T-helper 9 cell (primary cell): ENCODE data around the gene TRIM52.

Experiments
- DNase-seq: peaks from one replicate; pipeline ENCODE4 v3.0.0-alpha.2; 2020

TRIM52 gene

GRCh38 chr5:181255836-181256578, 4.9 kb downstream of the TRIM52 start:
- DNase-seq: no peak

- DNase-seq: no peak
Measured at GRCh38 chr5:181255276-181255675, 5.7 kb downstream of the TRIM52 start.

- DNase-seq: no peak
Measured at GRCh38 chr5:181248277-181248676, 12.7 kb downstream of the TRIM52 start.

GRCh38 chr5:181246276-181247049, 14.5 kb downstream of the TRIM52 start:
- DNase-seq: peak; percentile 62

GRCh38 chr5:181245427-181246275, 15.3 kb downstream of the TRIM52 start:
- no peak for DNase-seq

GRCh38 chr5:181243564-181244343, 17.2 kb downstream of the TRIM52 start, which contains the start of gene RACK1:
Gene RACK1, minus strand, starts transcription at chr5:181243906. Its CDS starts 106 bp downstream, at chr5:181243800.
- DNase-seq: peak; percentile 84

- no peak for DNase-seq
Measured at GRCh38 chr5:181243018-181243563, 17.9 kb downstream of the TRIM52 start.

DNA sequence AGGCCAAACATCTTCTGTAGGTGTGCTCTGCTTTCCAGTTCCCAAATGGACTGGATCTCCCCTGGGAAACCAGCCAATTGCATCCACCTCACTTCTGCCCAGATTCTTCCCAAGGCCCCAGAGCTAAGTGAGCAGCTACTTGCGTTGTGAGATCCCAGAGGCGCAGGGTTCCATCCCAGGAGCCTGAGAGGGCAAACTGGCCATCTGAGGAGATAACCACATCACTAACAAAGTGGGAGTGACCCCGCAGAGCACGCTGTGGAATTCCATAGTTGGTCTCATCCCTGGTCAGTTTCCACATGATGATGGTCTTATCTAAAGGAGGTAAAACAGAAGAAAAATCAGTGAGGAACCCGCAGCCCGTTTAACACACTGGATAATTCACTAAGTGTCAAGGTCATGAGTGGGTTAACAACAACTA, 18.9 kb downstream of the TRIM52 start:
- no peak for DNase-seq

GRCh38 chr5:181241393-181241975, 19.5 kb downstream of the TRIM52 start:
- DNase-seq: no peak

DNA sequence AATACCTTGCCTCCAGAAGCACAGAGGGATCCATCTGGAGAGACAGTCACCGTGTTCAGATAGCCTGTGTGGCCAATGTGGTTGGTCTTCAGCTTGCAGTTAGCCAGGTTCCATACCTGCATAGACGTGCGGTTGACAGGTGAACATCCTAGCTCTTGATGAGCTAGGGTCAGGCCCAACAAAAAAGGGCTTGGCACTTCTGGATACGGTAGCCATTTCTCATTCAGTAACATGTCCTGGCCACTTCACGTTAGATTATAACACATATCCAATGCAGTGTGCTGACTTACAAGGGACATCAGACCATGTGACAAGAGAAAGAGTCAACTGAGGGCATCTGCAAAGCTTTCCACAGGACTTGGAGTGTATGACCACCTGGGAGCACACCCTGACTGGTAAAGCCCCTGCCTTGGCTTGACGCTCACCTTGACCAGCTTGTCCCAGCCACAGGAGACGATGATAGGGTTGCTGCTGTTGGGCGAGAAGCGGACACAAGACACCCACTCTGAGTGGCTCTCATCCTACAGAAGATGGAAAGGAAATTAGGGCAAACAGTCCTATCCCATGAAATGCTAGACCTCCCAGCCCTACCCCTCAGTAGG, 21.8 kb downstream of the TRIM52 start:
- no peak for DNase-seq

GRCh38 chr5:181237729-181238385, 23.1 kb downstream of the TRIM52 start:
- no peak for DNase-seq

DNA sequence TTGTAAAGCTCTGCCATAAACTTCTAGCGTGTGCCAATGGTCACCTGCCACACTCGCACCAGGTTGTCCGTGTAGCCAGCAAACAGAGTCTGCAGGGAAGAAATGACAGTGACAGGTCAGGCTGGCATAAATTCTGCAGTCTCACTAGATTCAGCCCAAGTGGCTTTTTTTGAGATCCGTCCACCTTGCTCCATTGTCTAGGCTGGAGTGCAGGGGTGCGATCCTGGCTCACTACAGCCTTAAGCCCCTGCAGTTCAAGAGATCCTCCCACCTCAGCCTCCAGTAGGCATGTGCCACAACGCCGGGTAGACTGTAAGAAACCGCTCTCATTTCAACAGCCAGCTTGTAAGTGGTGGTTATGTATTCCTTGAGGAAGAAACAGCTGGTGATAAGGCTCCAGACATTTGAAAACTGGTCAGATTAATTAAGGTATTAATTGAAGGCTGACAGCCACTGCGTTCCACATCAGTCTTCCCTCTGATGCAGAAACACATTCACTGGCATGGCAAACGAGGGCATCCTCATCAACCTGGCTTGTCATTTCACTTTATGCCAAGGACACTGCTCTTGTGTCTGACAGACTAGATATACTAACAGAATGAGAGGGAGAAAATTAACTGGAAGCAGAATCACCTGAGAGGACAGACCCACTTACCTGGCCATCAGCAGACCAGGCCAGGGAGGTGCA, 23.8 kb downstream of the TRIM52 start:
- DNase-seq: no peak

DNA sequence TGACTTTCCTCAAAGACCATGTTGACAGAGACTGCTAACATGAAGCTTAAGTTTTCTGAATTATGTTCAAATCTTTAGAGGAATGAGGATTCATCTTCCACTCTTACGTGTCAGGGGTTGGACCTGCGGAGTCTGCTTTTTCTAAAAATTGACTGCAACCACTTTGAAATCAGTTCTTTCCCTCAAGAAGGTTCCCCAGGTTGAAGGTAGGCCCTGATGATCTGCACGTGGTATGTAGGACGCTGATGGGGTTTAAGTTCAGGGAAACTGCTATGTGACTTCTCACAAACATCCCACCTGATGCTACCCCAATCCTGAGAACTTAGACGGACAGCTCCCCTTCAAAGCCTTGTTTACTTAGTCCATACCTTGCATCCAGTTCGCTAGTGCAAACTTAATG, 24.5 kb downstream of the TRIM52 start:
- no peak for DNase-seq

GRCh38 chr5:181235689-181236366, 25.1 kb downstream of the TRIM52 start:
- no peak for DNase-seq

DNA sequence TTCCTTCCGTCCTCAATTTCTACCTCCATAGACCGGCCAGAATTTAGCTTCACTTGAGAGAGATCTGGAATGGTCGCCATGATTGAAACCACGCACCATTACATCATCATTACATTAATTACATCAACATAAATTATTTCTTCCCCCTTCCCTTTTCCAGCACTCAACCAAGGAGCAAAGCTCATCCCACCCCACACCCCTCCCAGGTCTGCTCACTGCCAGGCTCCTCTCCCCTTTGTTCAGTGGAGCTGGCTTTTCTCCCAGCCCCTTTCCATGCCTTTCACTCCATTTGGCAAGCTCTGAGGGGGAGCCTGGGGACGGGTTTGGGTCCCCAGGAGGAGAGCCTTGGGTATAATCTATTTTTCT, 25.6 kb downstream of the TRIM52 start:
- DNase-seq: no peak

DNA sequence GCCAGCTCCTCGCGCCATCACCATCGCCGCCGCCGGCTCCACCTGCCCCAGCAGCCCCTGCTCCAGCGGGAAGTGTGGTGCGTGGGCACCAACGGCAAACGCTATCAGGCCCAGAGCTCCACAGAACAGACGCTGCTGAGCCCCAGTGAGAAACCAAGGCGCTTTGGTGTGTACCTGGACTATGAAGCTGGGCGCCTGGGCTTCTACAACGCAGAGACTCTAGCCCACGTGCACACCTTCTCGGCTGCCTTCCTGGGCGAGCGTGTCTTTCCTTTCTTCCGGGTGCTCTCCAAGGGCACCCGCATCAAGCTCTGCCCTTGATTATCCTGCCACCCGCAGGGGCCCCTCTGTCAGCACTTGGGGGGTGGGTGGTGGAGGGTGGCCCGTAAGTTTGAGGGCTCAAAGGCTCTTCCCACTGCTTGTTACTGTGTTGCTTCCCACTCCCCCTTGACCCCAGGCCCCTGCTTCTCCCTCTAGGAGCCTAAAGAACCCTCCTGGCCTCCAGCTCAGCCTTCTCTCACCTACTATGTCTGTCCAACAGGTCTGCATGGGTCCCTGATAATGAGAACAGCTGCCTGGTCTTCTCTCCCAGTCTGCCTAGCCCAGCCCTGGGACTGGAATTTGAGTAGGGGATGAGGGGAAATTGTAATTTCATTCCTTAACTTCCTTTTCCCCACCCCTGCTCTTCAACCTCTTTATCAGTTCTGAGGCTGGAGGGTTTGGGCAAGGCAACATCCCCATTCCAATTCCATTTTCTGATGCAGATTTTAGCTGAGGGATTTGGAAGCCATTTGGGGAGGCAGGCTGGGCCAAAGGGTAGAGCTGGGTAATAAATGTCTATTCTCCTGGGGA, 26.3 kb downstream of the TRIM52 start:
- DNase-seq: no peak

DNA sequence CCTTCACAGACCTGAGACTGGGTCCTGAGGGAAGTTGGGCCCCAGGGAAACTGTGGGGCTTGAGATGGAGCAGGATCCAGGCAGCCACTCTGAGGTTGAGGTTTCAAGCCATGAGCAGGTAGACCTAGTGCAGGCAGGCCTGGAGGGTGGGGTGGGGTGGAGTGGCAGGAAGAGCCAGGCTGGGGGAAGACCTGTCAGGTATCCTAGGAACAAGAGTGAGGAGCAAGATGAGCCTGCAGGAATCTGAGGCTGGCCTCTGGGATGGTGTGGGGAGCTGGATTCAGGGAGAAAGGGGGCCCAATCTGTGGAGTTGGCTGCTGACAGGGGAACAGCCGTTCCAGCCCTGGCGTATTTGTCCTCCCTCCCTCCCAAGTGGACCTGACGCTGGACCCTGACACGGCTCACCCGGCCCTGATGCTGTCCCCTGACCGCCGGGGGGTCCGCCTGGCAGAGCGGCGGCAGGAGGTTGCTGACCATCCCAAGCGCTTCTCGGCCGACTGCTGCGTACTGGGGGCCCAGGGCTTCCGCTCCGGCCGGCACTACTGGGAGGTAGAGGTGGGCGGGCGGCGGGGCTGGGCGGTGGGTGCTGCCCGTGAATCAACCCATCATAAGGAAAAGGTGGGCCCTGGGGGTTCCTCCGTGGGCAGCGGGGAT, 27.0 kb downstream of the TRIM52 start:
- DNase-seq: no peak
